SK-N-SH treated with all-trans-retinoic acid at 6 μM for 48 hours (cell line): ENCODE measurements around the gene MS4A6A.

Experiments used
- ARNTL ChIP-seq: fragments of 450-650 bp; formaldehyde crosslinking; IDR thresholded peaks from 2 replicates; pipeline ENCODE4 v1.5.0; 2020; ENCODE audit warnings: low read depth, mild to moderate bottlenecking, moderate library complexity, borderline replicate concordance
- TCF4 ChIP-seq: fragments of 250-450 bp; sonication (Bioruptor Pico); IDR thresholded peaks from 2 replicates; pipeline ENCODE4 v1.8.0; 2021; ENCODE audit warnings: mild to moderate bottlenecking, moderate library complexity, borderline replicate concordance
- TSHZ2 ChIP-seq: fragments of 250-450 bp; sonication (Bioruptor Pico); IDR thresholded peaks from 2 replicates; pipeline ENCODE4 v1.5.0; 2020; ENCODE audit warnings: mild to moderate bottlenecking, moderate library complexity
- ZC3H10 ChIP-seq: fragments of 250-450 bp; sonication (Bioruptor Pico); IDR thresholded peaks from 2 replicates; pipeline ENCODE4 v1.5.1; 2021; ENCODE audit warnings: mild to moderate bottlenecking, moderate library complexity
- ZFP3 ChIP-seq: fragments of 250-450 bp; sonication (Bioruptor Pico); IDR thresholded peaks from 2 replicates; pipeline ENCODE4 v1.5.0; 2020; ENCODE audit warnings: mild to moderate bottlenecking, moderate library complexity

- no peak for TF ChIP-seq TCF4
- TF ChIP-seq ARNTL (CRISPR knock-in tag), result no peak
- no peak for TF ChIP-seq ZFP3 (CRISPR knock-in tag)
- no peak for TF ChIP-seq TSHZ2
- TF ChIP-seq ZC3H10 (CRISPR knock-in tag), result no peak
These were observed 815 bp upstream of the MS4A6A start for GRCh38 chr11:60183591-60184205.
